ENCODE data around the gene NAV1.

- TF ChIP-seq, protein P1, sequence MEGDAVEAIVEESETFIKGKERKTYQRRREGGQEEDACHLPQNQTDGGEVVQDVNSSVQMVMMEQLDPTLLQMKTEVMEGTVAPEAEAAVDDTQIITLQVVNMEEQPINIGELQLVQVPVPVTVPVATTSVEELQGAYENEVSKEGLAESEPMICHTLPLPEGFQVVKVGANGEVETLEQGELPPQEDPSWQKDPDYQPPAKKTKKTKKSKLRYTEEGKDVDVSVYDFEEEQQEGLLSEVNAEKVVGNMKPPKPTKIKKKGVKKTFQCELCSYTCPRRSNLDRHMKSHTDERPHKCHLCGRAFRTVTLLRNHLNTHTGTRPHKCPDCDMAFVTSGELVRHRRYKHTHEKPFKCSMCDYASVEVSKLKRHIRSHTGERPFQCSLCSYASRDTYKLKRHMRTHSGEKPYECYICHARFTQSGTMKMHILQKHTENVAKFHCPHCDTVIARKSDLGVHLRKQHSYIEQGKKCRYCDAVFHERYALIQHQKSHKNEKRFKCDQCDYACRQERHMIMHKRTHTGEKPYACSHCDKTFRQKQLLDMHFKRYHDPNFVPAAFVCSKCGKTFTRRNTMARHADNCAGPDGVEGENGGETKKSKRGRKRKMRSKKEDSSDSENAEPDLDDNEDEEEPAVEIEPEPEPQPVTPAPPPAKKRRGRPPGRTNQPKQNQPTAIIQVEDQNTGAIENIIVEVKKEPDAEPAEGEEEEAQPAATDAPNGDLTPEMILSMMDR (IDR thresholded peaks at IDR 0.05) = no peak
- TF ChIP-seq USF2 (IDR thresholded peaks at IDR 0.05) = no peak
- TF ChIP-seq POLR2A (IDR thresholded peaks at IDR 0.05; ENCODE audit: low read length) = no peak
- TF ChIP-seq HMGXB4 (CRISPR knock-in tag; IDR thresholded peaks at IDR 0.05; ENCODE audit: borderline replicate concordance) = no peak
- no peak for TF ChIP-seq RFX5 (IDR thresholded peaks at IDR 0.05)
- TF ChIP-seq, protein P2, sequence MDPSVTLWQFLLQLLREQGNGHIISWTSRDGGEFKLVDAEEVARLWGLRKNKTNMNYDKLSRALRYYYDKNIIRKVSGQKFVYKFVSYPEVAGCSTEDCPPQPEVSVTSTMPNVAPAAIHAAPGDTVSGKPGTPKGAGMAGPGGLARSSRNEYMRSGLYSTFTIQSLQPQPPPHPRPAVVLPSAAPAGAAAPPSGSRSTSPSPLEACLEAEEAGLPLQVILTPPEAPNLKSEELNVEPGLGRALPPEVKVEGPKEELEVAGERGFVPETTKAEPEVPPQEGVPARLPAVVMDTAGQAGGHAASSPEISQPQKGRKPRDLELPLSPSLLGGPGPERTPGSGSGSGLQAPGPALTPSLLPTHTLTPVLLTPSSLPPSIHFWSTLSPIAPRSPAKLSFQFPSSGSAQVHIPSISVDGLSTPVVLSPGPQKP (IDR thresholded peaks at IDR 0.05; ENCODE audit: low read depth, low read length) = no peak
- no peak for TF ChIP-seq REST (IDR thresholded peaks at IDR 0.05)
- no peak for TF ChIP-seq CHD2 (IDR thresholded peaks at IDR 0.05; ENCODE audit: low read length, partially characterized antibody)
- TF ChIP-seq JUNB (IDR thresholded peaks at IDR 0.05) = no peak
- no peak for TF ChIP-seq RAD21 (conservative IDR thresholded peaks at IDR 0.05 in 1 of 2, IDR thresholded peaks at IDR 0.05 in 1 of 2)
- TF ChIP-seq EHMT2 (IDR thresholded peaks at IDR 0.05; ENCODE audit: low read depth) = no peak
- no peak for TF ChIP-seq EP300 (IDR thresholded peaks at IDR 0.05)
- no peak for TF ChIP-seq CHD4 (IDR thresholded peaks at IDR 0.05; ENCODE audit: borderline replicate concordance)
Measured at GRCh38 chr1:201542309-201543035, 3.5 kb downstream of the NAV1 start.
